GM12891 (cell line): Measurements from ENCODE around the gene IL25.

Experiments
- POLR2A ChIP-seq: IDR thresholded peaks from 2 replicates; pipeline ENCODE4 v1.6.1; 2011; ENCODE audit warnings: low read depth, low read length, control low read depth
- POLR2AphosphoS5 ChIP-seq: IDR thresholded peaks from 2 replicates; pipeline ENCODE4 v1.6.1; 2011; ENCODE audit warnings: low read depth, low read length, control low read depth

DNA sequence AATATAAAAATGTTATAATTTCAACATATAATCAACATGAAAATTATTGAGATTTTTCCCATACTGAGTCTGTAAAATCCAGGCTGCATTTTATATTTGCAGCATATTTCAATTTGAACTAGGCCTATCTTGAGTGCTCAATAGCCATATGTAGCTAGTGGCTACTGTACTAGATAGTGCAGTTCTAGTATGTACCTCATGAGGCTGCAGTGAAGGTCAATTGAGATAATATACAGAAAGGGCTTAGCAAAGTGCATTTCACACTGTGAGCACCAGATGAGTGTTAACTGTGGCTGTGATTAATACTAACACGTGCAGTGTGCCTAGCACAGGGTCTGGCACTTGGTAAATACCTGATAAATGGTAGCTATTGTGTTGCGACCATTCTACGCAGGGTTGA is 14.6 kb upstream of the IL25 start:
- TF ChIP-seq POLR2AphosphoS5 (no peak), POLR2A (no peak)
